Transverse colon (tissue), 4 donors: Measurements from ENCODE around the gene CD226. TPM values are rescaled to one million over a fixed set of nuclear protein-coding genes. Genes with fewer than 3 reads are reported as not detected.
"Not testable (repeated sequence)": the region's sequence is repeated elsewhere in the genome, so short reads cannot be mapped to it uniquely, and the experiment has no call there.

ENCODE experiments used
- DNase-seq: peaks from one replicate; pipeline ENCODE4 v3.0.0-alpha.2; 2019
- H3K27ac ChIP-seq, 4 donors: fragments of 200-600 bp; sonication (generic); 2 replicates each; pipeline ENCODE4 v1.5.1; 2016 to 2018; ENCODE audit warnings: inconsistent platforms in 4 of 4
- H3K27me3 ChIP-seq: fragments of 200-600 bp; sonication (generic); 2 replicates; pipeline ENCODE4 v1.5.1; 2017; ENCODE audit warnings: inconsistent platforms
- H3K36me3 ChIP-seq, 4 donors: fragments of 200-600 bp; sonication (generic); 2 replicates each; pipeline ENCODE4 v1.5.1; 2017 to 2019; ENCODE audit warnings: inconsistent platforms in 4 of 4
- H3K4me1 ChIP-seq, 4 donors: fragments of 200-600 bp; sonication (generic); 2 replicates each; pipeline ENCODE4 v1.5.1; 2017 to 2020; ENCODE audit warnings: inconsistent platforms in 4 of 4
- H3K4me3 ChIP-seq, 4 donors: fragments of 200-600 bp; sonication (generic); 1 replicate in 1 of 4; 2 replicates in 3 of 4; pipeline versions ENCODE4 v1.5.1 to v1.6.1; 2017 to 2019; ENCODE audit warnings: inconsistent platforms in 4 of 4
- H3K9me3 ChIP-seq, 2 donors: fragments of 200-600 bp; sonication (generic); 2 replicates each; pipeline ENCODE4 v1.5.1; 2017 to 2019; ENCODE audit warnings: inconsistent platforms in 2 of 2
- CTCF ChIP-seq, 5 experiments: fragments of 200-600 bp in 3 of 5; fragments of 450-650 bp in 2 of 5; sonication (generic) in 3 of 5; IDR thresholded peaks; 1 replicate in 2 of 5; 2 replicates in 3 of 5; pipeline ENCODE4 v1.5.1; 2016 to 2017; ENCODE audit warnings: antibody characterized with exemption in 5 of 5, inconsistent platforms in 3 of 5, mild to moderate bottlenecking in 2 of 5, moderate library complexity in 1 of 5
- EP300 ChIP-seq: sonication (generic); formaldehyde crosslinking; IDR thresholded peaks from one replicate; pipeline ENCODE4 v1.6.1; 2017; ENCODE audit warnings: antibody characterized with exemption, low read depth
- POLR2A ChIP-seq: fragments of 450-650 bp; IDR thresholded peaks from one replicate; pipeline ENCODE4 v1.6.1; 2016; ENCODE audit warnings: antibody characterized with exemption, mild to moderate bottlenecking, moderate library complexity
- POLR2AphosphoS5 ChIP-seq, 3 donors: sonication (generic); formaldehyde crosslinking; IDR thresholded peaks; one replicate each; pipeline ENCODE4 v1.6.1; 2016; ENCODE audit warnings: antibody characterized with exemption in 3 of 3
- WGBS, 2 donors: methylation state at CpG; one replicate each; pipeline ENCODE4 v1.1.5; 2018; ENCODE audit warnings: low coverage in 1 of 2; 5-methylcytosine and 5-hydroxymethylcytosine counted together
- in situ Hi-C, 4 donors: fragments of 200-750 bp; cut with MboI; loops; one replicate each; pipeline versions ENCODE4 v1.15.0 to v1.15.1; 2017; ENCODE audit warnings: low sequenced_read_pairs in 3 of 4, low pct_ligation_motif_present in 1 of 4, low pct_unique_long_range_greater_than_20kb in 1 of 4
- intact Hi-C: fragments of 100-400 bp; cut with DNase I; formaldehyde crosslinking; loops from one replicate; pipeline ENCODE4 v1.15.1; 2023; ENCODE audit warnings: low total_unique reads
- total RNA-seq, 4 donors: library from RNA; depleted of rRNA; stranded (reverse); fragments of >200 nt; gene quantifications; one replicate each; pipeline ENCODE4 v1.1.0, GENCODE V29; 2016

Gene CD226
- total RNA-seq, 4 donors from 2014 or later: 0.96 to 16.8 (median 4.0) TPM

DNA sequence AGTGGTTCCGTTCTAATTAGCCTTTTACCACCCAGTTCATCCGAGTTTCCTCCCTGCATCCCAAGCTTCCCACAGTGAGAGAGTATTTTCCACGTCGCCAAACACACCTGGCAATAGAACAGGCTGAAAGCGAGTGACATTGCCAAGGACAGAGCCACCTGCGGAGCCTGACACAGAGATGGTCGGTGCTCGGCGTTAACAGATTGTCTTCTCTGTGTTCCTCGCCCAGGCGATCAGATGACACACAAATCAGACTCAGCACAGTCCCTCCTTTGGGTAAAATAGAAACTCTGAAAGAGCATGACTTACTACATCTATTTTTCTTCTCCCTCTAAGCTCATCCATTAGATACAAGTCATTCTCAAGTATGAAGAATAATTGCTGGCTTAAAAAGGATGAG lies 107.7 kb downstream of the CD226 start:
- no peak for DNase-seq
- intact Hi-C loops: no loop called here
- in situ Hi-C loops: no loop called here
- Histone ChIP-seq H3K36me3 (no peaks in the 10 kb centered on the region), H3K4me3 (no peak overlapping the region), H3K27ac (no peak overlapping the region), H3K27me3 (no peaks in the 10 kb centered on the region), H3K9me3 (no peaks in the 10 kb centered on the region), H3K4me1 (no peaks in the 10 kb centered on the region)
- WGBS, 2 donors: 72 to 87% methylated on average over 3 to 11 of the region's 11 CpGs
- TF ChIP-seq CTCF (IDR thresholded peaks at IDR 0.05): no peak
- no peak for TF ChIP-seq POLR2A
- TF ChIP-seq POLR2AphosphoS5 (IDR thresholded peaks at IDR 0.05): no peak
- no peak for TF ChIP-seq EP300

DNA sequence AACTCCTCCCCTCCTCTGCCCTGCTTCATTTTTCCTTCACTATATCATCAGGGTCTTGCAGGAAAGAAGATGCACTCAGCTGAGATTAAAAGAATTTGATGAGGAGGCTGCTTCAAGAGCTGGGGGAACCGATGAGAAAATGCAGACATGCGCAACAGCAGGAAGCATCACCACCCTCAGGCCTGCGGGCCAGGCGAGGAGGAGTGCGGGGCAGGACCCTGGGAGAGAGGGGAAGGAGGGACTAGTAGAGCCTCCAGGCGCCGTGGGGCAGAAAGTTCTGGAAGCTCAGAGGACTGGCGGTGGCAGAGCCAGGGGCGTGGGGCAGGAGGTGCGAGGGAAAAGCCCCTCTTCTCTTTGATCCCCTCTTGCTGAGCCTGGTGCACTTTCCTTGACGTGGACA lies 108.2 kb downstream of the CD226 start:
- Histone ChIP-seq H3K27me3 (no peaks in the 10 kb centered on the region), H3K27ac (no peak overlapping the region), H3K36me3 (no peaks in the 10 kb centered on the region), H3K4me1 (no peaks in the 10 kb centered on the region), H3K9me3 (no peaks in the 10 kb centered on the region), H3K4me3 (no peak overlapping the region)
- 89 to 95% methylated on average over 9 to 11 of the region's 11 CpGs for whole genome bisulfite sequencing, 2 donors
- TF ChIP-seq CTCF (IDR thresholded peaks at IDR 0.05) (no peak), EP300 (no peak), POLR2AphosphoS5 (IDR thresholded peaks at IDR 0.05) (no peak), POLR2A (no peak)
- intact Hi-C loops: no loop called here
- in situ Hi-C loops: no loop called here
- DNase-seq: no peak

DNA sequence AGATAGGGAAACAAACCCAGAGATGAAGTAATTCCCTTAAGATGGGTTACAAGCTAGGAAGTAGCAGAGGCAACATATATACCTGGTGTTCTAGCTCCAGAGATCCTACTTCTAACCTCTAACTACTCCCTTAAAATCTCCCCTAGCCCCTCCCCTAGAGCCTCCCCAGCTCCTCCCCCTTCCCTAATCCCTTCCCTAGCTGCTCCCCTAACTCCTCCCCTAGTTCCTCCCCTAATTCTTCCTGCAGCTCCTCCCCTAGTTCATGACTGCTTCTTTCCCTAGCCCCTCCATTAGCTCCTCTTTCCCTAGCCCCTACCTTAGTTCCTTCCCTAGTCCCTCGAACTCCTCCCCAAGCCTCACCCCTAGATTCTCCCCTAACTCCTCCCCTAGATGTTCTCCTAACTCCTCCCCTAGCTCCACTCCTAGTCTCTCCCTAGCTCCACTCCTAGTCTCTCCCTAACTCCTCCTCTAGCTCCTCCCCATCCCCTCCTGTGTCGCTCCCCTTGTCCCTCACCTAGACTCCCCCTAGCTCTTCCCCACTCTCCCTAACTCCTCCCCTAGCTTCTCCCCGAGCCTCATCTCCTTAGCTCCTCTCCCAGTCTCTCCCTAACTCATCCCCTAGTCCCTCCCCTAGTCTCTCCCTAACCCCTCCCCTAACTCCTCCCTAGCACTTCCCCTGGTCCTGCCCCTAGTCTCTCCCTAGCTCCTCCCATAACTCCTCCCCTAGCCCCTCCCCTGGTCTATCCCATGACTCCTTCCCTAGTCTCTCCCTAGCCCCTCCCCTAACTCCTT lies 108.9 kb downstream of the CD226 start:
- Histone ChIP-seq H3K27ac (no peak overlapping the region), H3K9me3 (no peaks in the 10 kb centered on the region), H3K36me3 (no peaks in the 10 kb centered on the region), H3K4me3 (no peak overlapping the region), H3K4me1 (no peaks in the 10 kb centered on the region), H3K27me3 (no peaks in the 10 kb centered on the region)
- in situ Hi-C loops: no loop called here
- intact Hi-C loops: no loop called here
- DNase-seq: no peak
- 88 to 89% methylated on average over 3 of the region's 3 CpGs for WGBS, 2 donors
- no peak for TF ChIP-seq CTCF (IDR thresholded peaks at IDR 0.05)
- TF ChIP-seq EP300: no peak
- no peak for TF ChIP-seq POLR2A
- no peak for TF ChIP-seq POLR2AphosphoS5 (IDR thresholded peaks at IDR 0.05)

DNA sequence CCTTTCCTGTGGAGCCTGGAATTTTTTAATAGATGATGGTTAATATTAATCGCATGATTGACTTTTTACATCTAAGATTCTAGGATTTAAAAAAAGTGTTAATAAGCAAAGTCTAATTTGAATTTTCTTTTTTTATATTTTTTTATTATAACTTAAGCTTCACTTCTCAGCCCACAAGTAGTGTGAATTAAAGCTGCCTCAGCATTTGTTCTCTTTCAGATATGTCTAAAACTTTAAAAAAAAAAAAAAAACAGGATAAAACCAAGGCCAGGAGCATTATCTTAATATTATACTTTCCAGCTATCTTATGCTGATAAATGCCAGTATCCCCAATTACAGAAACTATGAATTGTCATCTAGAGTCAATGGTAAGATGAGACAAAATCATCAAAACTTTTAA lies 109.7 kb downstream of the CD226 start:
- no peaks in the 10 kb centered on the region for H3K4me1 ChIP-seq
- H3K36me3 ChIP-seq: no peaks in the 10 kb centered on the region
- in situ Hi-C loops (no loop called here), intact Hi-C loops (no loop called here)
- DNase-seq: no peak
- 100% methylated on average over 1 of the region's 1 CpG for WGBS, 2 donors
- no peaks in the 10 kb centered on the region for H3K27me3 ChIP-seq
- no peak overlapping the region for H3K27ac ChIP-seq
- no peaks in the 10 kb centered on the region for H3K9me3 ChIP-seq
- no peak overlapping the region for H3K4me3 ChIP-seq
- no peak for TF ChIP-seq POLR2A
- no peak for TF ChIP-seq CTCF (IDR thresholded peaks at IDR 0.05)
- no peak for TF ChIP-seq EP300
- no peak for TF ChIP-seq POLR2AphosphoS5 (IDR thresholded peaks at IDR 0.05)

GRCh38 chr18:69834980-69835379 lies 112.7 kb downstream of the CD226 start:
- H3K27ac ChIP-seq, H3K4me1 ChIP-seq, H3K27me3 ChIP-seq, intact Hi-C loops, DNase-seq, H3K9me3 ChIP-seq, H3K4me3 ChIP-seq, H3K36me3 ChIP-seq, in situ Hi-C loops: not testable (repeated sequence)
- WGBS, 2 donors: 91 to 93% methylated on average over 4 to 12 of the region's 12 CpGs
